IMR-90 (cell line): Measurements from ENCODE around the gene KIAA0319L. TPM values are rescaled to one million over a fixed set of nuclear protein-coding genes. Genes with fewer than 3 reads are reported as not detected.

Experiments used
- ATAC-seq: fragments of 200-7000 bp; cut with Tn5 transposase; 2 replicates; pipeline ENCODE4 v1.9.1; 2020; ENCODE audit warnings: low read depth, mild to moderate bottlenecking, moderate library complexity
- BruUV-seq: library from RNA; stranded (reverse); fragments of 400-500 nt; replicated peaks from 2 replicates; lab custom pipeline; 2021; lab: Mats Ljungman, UMichigan
- CTCF ChIA-PET: fragments of 300-600 bp; formaldehyde crosslinking; extraction: SDS; loops from one replicate; lab custom pipeline; 2021; ENCODE audit warnings: antibody characterized with exemption; lab: Yijun Ruan, JAX
- POLR2A ChIA-PET: fragments of 300-600 bp; sonication (Branson Sonifier 250); formaldehyde crosslinking; loops from one replicate; lab custom pipeline; 2022; ENCODE audit warnings: antibody characterized with exemption; ENCODE audit not compliant: unreplicated experiment; lab: Charles Lee
- DNase-seq: peaks from one replicate; pipeline ENCODE4 v3.0.0; 2013
- H2AFZ ChIP-seq: replicated peaks from 2 replicates; pipeline ENCODE3; 2013; ENCODE audit warnings: low read length, mild to moderate bottlenecking; ENCODE audit not compliant: poor library complexity
- H2AK5ac ChIP-seq: 2 replicates; pipeline ENCODE4 v1.6.1; 2013; ENCODE audit warnings: low read depth, low read length, inconsistent platforms
- H2AK9ac ChIP-seq: replicated peaks from 2 replicates; pipeline ENCODE3; 2013; ENCODE audit warnings: mild to moderate bottlenecking, low read depth, low read length, moderate library complexity; ENCODE audit not compliant: poor library complexity
- H2BK120ac ChIP-seq: 2 replicates; pipeline ENCODE4 v1.6.1; 2013; ENCODE audit warnings: low read depth, low read length, inconsistent platforms
- H2BK15ac ChIP-seq: 3 replicates; pipeline ENCODE4 v1.6.1; 2013; ENCODE audit warnings: low read depth, low read length, inconsistent platforms
- H2BK20ac ChIP-seq: 2 replicates; pipeline ENCODE4 v1.6.1; 2013; ENCODE audit warnings: low read depth, mild to moderate bottlenecking, inconsistent platforms, low read length, moderate library complexity
- H2BK5ac ChIP-seq: 2 replicates; pipeline ENCODE4 v1.6.1; 2013; ENCODE audit warnings: mild to moderate bottlenecking, low read depth, low read length, inconsistent platforms; ENCODE audit not compliant: poor library complexity, severe bottlenecking
- H3K14ac ChIP-seq: replicated peaks from 2 replicates; pipeline ENCODE4 v1.6.1; 2013; ENCODE audit warnings: low read depth, low read length, inconsistent platforms
- H3K18ac ChIP-seq: 2 replicates; pipeline ENCODE4 v1.6.1; 2013; ENCODE audit warnings: low read depth, low read length, control low read depth
- H3K23ac ChIP-seq: 2 replicates; pipeline ENCODE4 v1.6.1; 2013; ENCODE audit warnings: low read depth, low read length, inconsistent platforms
- H3K27ac ChIP-seq: 2 replicates; pipeline ENCODE4 v1.5.1; 2013; ENCODE audit warnings: mild to moderate bottlenecking, control low read depth, low read length; ENCODE audit not compliant: insufficient read depth
- H3K27me3 ChIP-seq: 2 replicates; pipeline ENCODE4 v1.6.1; 2013; ENCODE audit warnings: low read length; ENCODE audit not compliant: control insufficient read depth, insufficient read depth
- H3K36me3 ChIP-seq: 2 replicates; pipeline ENCODE4 v1.6.1; 2013; ENCODE audit warnings: low read length, mixed read lengths; ENCODE audit not compliant: control insufficient read depth, insufficient read depth
- H3K4ac ChIP-seq: 2 replicates; pipeline ENCODE4 v1.6.1; 2013; ENCODE audit warnings: low read depth, low read length, inconsistent platforms
- H3K4me1 ChIP-seq: 2 replicates; pipeline ENCODE4 v1.6.1; 2013; ENCODE audit warnings: low read length, mixed read lengths; ENCODE audit not compliant: control insufficient read depth, insufficient read depth
- H3K4me2 ChIP-seq: 2 replicates; pipeline ENCODE4 v1.6.1; 2013; ENCODE audit warnings: low read depth, mild to moderate bottlenecking, control low read depth, low read length, moderate library complexity
- H3K4me3 ChIP-seq: 2 replicates; pipeline ENCODE4 v1.5.1; 2013; ENCODE audit warnings: low read depth, mild to moderate bottlenecking, control low read depth, low read length, moderate library complexity; ENCODE audit not compliant: insufficient read depth
- H3K56ac ChIP-seq: 2 replicates; pipeline ENCODE4 v1.6.1; 2013; ENCODE audit warnings: low read length, inconsistent platforms; ENCODE audit not compliant: insufficient read depth; ENCODE audit errors: extremely low read depth
- H3K79me1 ChIP-seq, 2 experiments: 2 replicates each; pipeline ENCODE4 v1.6.1; 2013; ENCODE audit warnings: low read length in 2 of 2, inconsistent platforms in 1 of 2, low read depth in 1 of 2
- H3K9ac ChIP-seq: 2 replicates; pipeline ENCODE4 v1.6.1; 2013; ENCODE audit warnings: low read depth, low read length, control low read depth
- H3K9me1 ChIP-seq: 2 replicates; pipeline ENCODE4 v1.6.1; 2013; ENCODE audit warnings: low read length, inconsistent platforms; ENCODE audit not compliant: insufficient read depth
- H3K9me3 ChIP-seq: 2 replicates; pipeline ENCODE4 v1.6.1; 2013; ENCODE audit warnings: low read length; ENCODE audit not compliant: control insufficient read depth, insufficient read depth
- H4K20me1 ChIP-seq: 2 replicates; pipeline ENCODE4 v1.6.1; 2013; ENCODE audit warnings: low read length, inconsistent platforms; ENCODE audit not compliant: insufficient read depth
- H4K5ac ChIP-seq: 2 replicates; pipeline ENCODE4 v1.6.1; 2013; ENCODE audit warnings: mild to moderate bottlenecking, low read depth, low read length, control low read depth
- H4K8ac ChIP-seq, 2 experiments: 2 replicates each; pipeline ENCODE4 v1.6.1; 2013; ENCODE audit warnings: low read depth in 2 of 2, low read length in 2 of 2, control low read depth in 1 of 2, inconsistent platforms in 1 of 2
- H4K91ac ChIP-seq: 2 replicates; pipeline ENCODE4 v1.6.1; 2013; ENCODE audit warnings: low read depth, low read length, inconsistent platforms; ENCODE audit not compliant: insufficient read depth
- BHLHE40 ChIP-seq: fragments of 150-350 bp; IDR thresholded peaks from 2 replicates; pipeline ENCODE4 v1.6.1; 2016; ENCODE audit warnings: mild to moderate bottlenecking, low read depth, low read length
- CEBPB ChIP-seq: IDR thresholded peaks from 2 replicates; pipeline ENCODE4 v1.6.1; 2012; ENCODE audit warnings: low read depth, low read length, improper control_type of control experiment
- CHD1 ChIP-seq: IDR thresholded peaks from 2 replicates; pipeline ENCODE4 v1.6.1; 2012; ENCODE audit warnings: low read depth, low read length, improper control_type of control experiment
- CTCF ChIP-seq: conservative IDR thresholded peaks from 2 replicates; pipeline ENCODE4 v1.5.1; 2012; ENCODE audit warnings: mild to moderate bottlenecking, low read depth, low read length, improper control_type of control experiment
- ELK1 ChIP-seq: fragments of 150-350 bp; IDR thresholded peaks from 2 replicates; pipeline ENCODE4 v1.6.1; 2016; ENCODE audit warnings: low read depth, mild to moderate bottlenecking, low read length, moderate library complexity, borderline replicate concordance
- FOS ChIP-seq: fragments of 150-350 bp; IDR thresholded peaks from 2 replicates; pipeline ENCODE4 v1.6.1; 2016; ENCODE audit warnings: low read depth, low read length
- MAFK ChIP-seq: IDR thresholded peaks from 2 replicates; pipeline ENCODE4 v1.6.1; 2012; ENCODE audit warnings: low read depth, low read length, improper control_type of control experiment
- MAZ ChIP-seq: IDR thresholded peaks from 2 replicates; pipeline ENCODE4 v1.6.1; 2012; ENCODE audit warnings: low read depth, mild to moderate bottlenecking, low read length, improper control_type of control experiment, moderate library complexity, borderline replicate concordance
- MXI1 ChIP-seq: IDR thresholded peaks from 2 replicates; pipeline ENCODE4 v1.6.1; 2012; ENCODE audit warnings: low read depth, mild to moderate bottlenecking, low read length, moderate library complexity, borderline replicate concordance
- NFE2L2 ChIP-seq: fragments of 150-350 bp; IDR thresholded peaks from 2 replicates; pipeline ENCODE4 v1.6.1; 2016; ENCODE audit warnings: low read depth, mild to moderate bottlenecking, low read length
- POLR2A ChIP-seq: IDR thresholded peaks from 2 replicates; pipeline ENCODE4 v1.6.1; 2012; ENCODE audit warnings: mild to moderate bottlenecking, low read depth, low read length
- RAD21 ChIP-seq: IDR thresholded peaks from 2 replicates; pipeline ENCODE4 v1.6.1; 2012; ENCODE audit warnings: low read length, improper control_type of control experiment
- RCOR1 ChIP-seq: IDR thresholded peaks from 2 replicates; pipeline ENCODE4 v1.6.1; 2012; ENCODE audit warnings: mild to moderate bottlenecking, low read length, improper control_type of control experiment; ENCODE audit not compliant: insufficient replicate concordance
- RFX5 ChIP-seq: IDR thresholded peaks from 2 replicates; pipeline ENCODE4 v1.8.0; 2012; ENCODE audit warnings: low read depth, mild to moderate bottlenecking, low read length, moderate library complexity
- SMC3 ChIP-seq: fragments of 150-350 bp; IDR thresholded peaks from 2 replicates; pipeline ENCODE4 v1.6.1; 2016; ENCODE audit warnings: low read depth, mild to moderate bottlenecking, antibody characterized with exemption, low read length, moderate library complexity
- USF2 ChIP-seq: fragments of 150-350 bp; IDR thresholded peaks from 2 replicates; pipeline ENCODE4 v1.6.1; 2017; ENCODE audit warnings: mild to moderate bottlenecking, antibody characterized with exemption, low read length, low read depth
- WGBS, 2 experiments: methylation state at CpG; one replicate each; pipeline versions ENCODE4 v1.1.5 to v1.1.7; 2013; ENCODE audit warnings: missing lambda C conversion rate in 2 of 2; ENCODE audit not compliant: insufficient read length in 1 of 2; ENCODE audit errors: extremely low coverage in 2 of 2; 5-methylcytosine and 5-hydroxymethylcytosine counted together
- dilution Hi-C: fragments of 300-500 bp; cut with HindIII; formaldehyde crosslinking; loops from one replicate; pipeline ENCODE4 v1.14.3; 2018; ENCODE audit warnings: low sequenced_read_pairs; ENCODE audit not compliant: unreplicated experiment
- in situ Hi-C: fragments of 300-500 bp; cut with MboI; formaldehyde crosslinking; loops from 3 replicates; pipeline ENCODE4 v1.14.3; 2019; ENCODE audit warnings: low sequenced_read_pairs, inconsistent platforms, mixed read lengths
- intact Hi-C: fragments of 100-400 bp; cut with micrococcal nuclease; formaldehyde crosslinking; loops from 2 replicates; pipeline ENCODE4 v1.10.0; 2022
- polyA plus RNA-seq, 3 experiments: library from polyadenylated mRNA; depleted of rRNA; stranded (reverse); fragments of >200 nt; gene quantifications; 2 replicates each; pipeline ENCODE4 v1.2.3, GENCODE V29; 2012; ENCODE audit warnings: low replicate concordance in 1 of 3
- total RNA-seq: library from RNA; depleted of rRNA; stranded (reverse); fragments of >200 nt; gene quantifications from 2 replicates; pipeline ENCODE4 v1.2.3, GENCODE V29; 2012

Gene KIAA0319L
- total and polyA plus RNA-seq, 2 of the 4 experiments (the other 2 are of a cell fraction) = 38.0 to 49.8 TPM

- WGBS, 2 experiments = 79% methylated on average over 3 of the region's 10 CpGs; no CpG with 5 or more reads in 1 of the 2 experiments
- peaks cover 7% of the 10 kb centered on the region for H3K36me3 ChIP-seq
- POLR2A ChIA-PET = no interaction called here
- 0 out of 2 replicates have a peak, but pooled peaks cover 5% of the 10 kb centered on the region for H4K20me1 ChIP-seq
- ATAC-seq (no peak), DNase-seq (peak; percentile 44)
- H2BK120ac ChIP-seq = no peak overlapping the region
- H3K4me1 ChIP-seq = no peaks in the 10 kb centered on the region; the same call in 1 of the 2 replicates
- H3K56ac ChIP-seq = no peak overlapping the region
- H3K23ac ChIP-seq = no peak overlapping the region
- H3K79me1 ChIP-seq = no peaks in the 10 kb centered on the region
- no peak overlapping the region for H3K4me2 ChIP-seq
- no peak overlapping the region for H2BK5ac ChIP-seq
- dilution Hi-C loops (no loop called here), in situ Hi-C loops (loop anchor here (5.0 kb wide), 1 partner anchor 202 kb away; no protein-coding TSS in a partner anchor), intact Hi-C loops (no loop called here)
- H3K18ac ChIP-seq = no peak overlapping the region
- no peak overlapping the region for H3K4ac ChIP-seq
- no TSS peak for BruUV-seq
- H3K9me1 ChIP-seq = no peaks in the 10 kb centered on the region
- no peak overlapping the region for H2AK5ac ChIP-seq
- no peak for TF ChIP-seq CTCF
- no peak for TF ChIP-seq RFX5
- TF ChIP-seq USF2 = no peak
- TF ChIP-seq MAZ = no peak
- no peak for TF ChIP-seq ELK1
- no peak for TF ChIP-seq CHD1
- no peak for TF ChIP-seq BHLHE40
- no peak for TF ChIP-seq POLR2A
- no peak for TF ChIP-seq MAFK
- TF ChIP-seq MXI1 = no peak
- no peak for TF ChIP-seq CEBPB
- no peak for TF ChIP-seq RAD21
- no peak for TF ChIP-seq RCOR1
- no peak for TF ChIP-seq SMC3
- no peak for TF ChIP-seq NFE2L2
- TF ChIP-seq FOS = no peak
- no peak overlapping the region for H3K14ac ChIP-seq
- H2BK20ac ChIP-seq = no peak overlapping the region
- H4K8ac ChIP-seq = no peak overlapping the region
- H3K9ac ChIP-seq = no peak overlapping the region
- no peak overlapping the region for H4K5ac ChIP-seq
- H3K4me3 ChIP-seq = no peak overlapping the region
- no peak overlapping the region for H4K91ac ChIP-seq
- peaks cover 31% of the 10 kb centered on the region for H3K27me3 ChIP-seq
- H3K9me3 ChIP-seq = no peaks in the 10 kb centered on the region
- H3K27ac ChIP-seq = no peak overlapping the region
- H2BK15ac ChIP-seq = no peak overlapping the region
- CTCF ChIA-PET = interaction anchor here (0.6 to 2.1 kb wide), 3 partner anchors 75 to 157 kb away, joined by 3 to 9 read pairs (median 5); no protein-coding TSS in a partner anchor
- H2AFZ ChIP-seq = no peak overlapping the region
- no peak overlapping the region for H2AK9ac ChIP-seq
Measured at GRCh38 chr1:35570589-35571137, 13.5 kb upstream of the KIAA0319L start.
